ENCODE results near the gene FBXW8.
A peak's percentile ranks its signal among the peaks of the same experiment; 100 is the strongest.

The FBXW8 gene

DNA sequence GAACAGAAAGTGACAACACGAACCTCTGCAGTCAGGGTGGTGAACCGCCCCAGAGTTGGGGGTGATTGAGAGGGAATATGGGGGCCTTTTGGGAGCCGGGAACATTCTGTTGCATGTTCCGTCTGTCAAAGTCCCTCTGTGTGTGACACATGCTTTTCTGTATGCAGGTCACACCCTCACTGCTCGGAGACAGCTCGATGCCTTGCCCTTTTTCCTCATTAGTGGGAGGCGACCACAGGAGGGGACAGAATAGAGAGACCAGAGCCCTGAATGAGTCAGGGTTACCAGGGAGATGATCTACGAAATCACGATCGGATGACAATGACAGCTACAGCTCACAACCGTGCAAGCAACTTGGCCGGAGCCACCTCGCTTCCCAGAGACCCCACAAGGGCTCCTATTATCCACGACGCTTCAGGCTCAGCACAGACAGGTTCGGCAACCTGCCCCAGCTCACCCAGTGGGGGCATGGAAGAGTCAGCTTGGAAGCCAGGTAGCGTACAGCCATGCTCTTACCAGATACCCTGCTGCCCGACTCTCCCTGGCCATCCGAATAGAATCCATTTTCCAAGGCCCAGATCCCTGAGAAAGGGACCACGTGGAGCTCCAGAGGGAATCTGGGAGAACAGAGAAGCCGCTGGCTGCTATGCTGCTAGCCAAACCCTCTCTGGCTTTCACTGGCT lies 149.6 kb downstream of the FBXW8 start:
- TF ChIP-seq CTCF (conservative IDR thresholded peaks at IDR 0.05) = no peak
- TF ChIP-seq ZFX (IDR thresholded peaks at IDR 0.05) = no peak
- H3K27ac ChIP-seq = no peak overlapping the region

- no peak overlapping the region for H3K27ac ChIP-seq
Observed at GRCh38 chr12:117060929-117061305, 150.2 kb downstream of the FBXW8 start.

GRCh38 chr12:117061555-117062079 lies 150.9 kb downstream of the FBXW8 start:
- no peak overlapping the region for H3K27ac ChIP-seq
- no peak for TF ChIP-seq ZFX (IDR thresholded peaks at IDR 0.05)
- no peak for TF ChIP-seq CTCF (conservative IDR thresholded peaks at IDR 0.05)

More at GRCh38 chr12:117060929-117061305, 150.2 kb downstream of the FBXW8 start:
- TF ChIP-seq CTCF (conservative IDR thresholded peaks at IDR 0.05) = no peak
- no peak for TF ChIP-seq ZFX (IDR thresholded peaks at IDR 0.05)

- H3K27ac ChIP-seq = peak overlapping the region; percentile 28; the same call in 1 of the 2 replicates
Observed at GRCh38 chr12:117063162-117063911, 152.6 kb downstream of the FBXW8 start.

DNA sequence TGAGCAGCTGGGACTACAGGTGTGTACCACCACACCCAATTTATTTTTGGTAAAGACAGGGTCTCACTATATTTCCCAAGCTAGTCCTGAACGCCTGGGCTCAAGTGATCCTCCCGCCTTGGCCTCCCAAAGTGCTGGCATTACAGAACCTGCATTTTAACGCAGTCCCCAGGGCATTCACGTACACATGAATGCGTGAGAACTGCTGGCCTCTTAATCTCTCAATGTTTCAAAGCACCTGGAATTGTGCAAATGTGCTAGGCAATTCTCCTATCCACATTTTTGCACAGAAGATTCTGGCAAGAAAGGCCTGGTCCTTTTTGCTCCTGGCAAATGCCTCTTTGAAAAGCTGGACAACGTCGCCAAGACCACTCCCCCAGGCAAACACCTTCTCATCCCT lies 153.3 kb downstream of the FBXW8 start:
- TF ChIP-seq ZFX (IDR thresholded peaks at IDR 0.05) (no peak), CTCF (conservative IDR thresholded peaks at IDR 0.05) (no peak)
- H3K27ac ChIP-seq = no peak overlapping the region

More at GRCh38 chr12:117063162-117063911, 152.6 kb downstream of the FBXW8 start:
- TF ChIP-seq CTCF (conservative IDR thresholded peaks at IDR 0.05) = no peak

DNA sequence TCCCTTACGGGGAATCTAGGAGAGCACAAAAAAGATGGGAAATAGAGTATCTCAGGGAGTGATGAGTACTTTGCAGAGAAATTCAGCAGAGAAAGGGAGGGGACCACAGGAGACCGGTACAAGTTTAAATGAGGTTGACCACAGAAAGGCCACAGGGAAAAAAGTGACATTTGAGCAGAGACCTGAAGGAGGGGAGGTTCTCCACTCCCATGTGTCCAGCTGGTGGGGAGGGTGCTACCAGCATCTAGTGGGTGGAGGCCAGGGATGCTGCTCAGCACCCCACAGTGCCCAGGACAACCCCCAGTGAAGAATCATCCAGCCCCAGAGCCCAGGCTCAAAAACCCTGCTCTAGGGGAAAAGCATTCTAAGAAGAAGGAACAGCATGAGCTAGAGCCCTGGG lies 153.8 kb downstream of the FBXW8 start:
- no peak overlapping the region for H3K27ac ChIP-seq
- TF ChIP-seq CTCF (conservative IDR thresholded peaks at IDR 0.05) (no peak), ZFX (IDR thresholded peaks at IDR 0.05) (no peak)

GRCh38 chr12:117067016-117067415 lies 156.3 kb downstream of the FBXW8 start:
- TF ChIP-seq ZFX (IDR thresholded peaks at IDR 0.05) = no peak
- no peak for TF ChIP-seq CTCF (conservative IDR thresholded peaks at IDR 0.05)
- no peak overlapping the region; the same call in 1 of the 2 replicates for H3K27ac ChIP-seq
